ENCODE results near the gene ICOS. TPM values are rescaled to one million over a fixed set of nuclear protein-coding genes. Genes with fewer than 3 reads are reported as not detected.

The ICOS gene
- total RNA-seq, 1 donor from 2014 or later, result not detected

GRCh38 chr2:203908066-203908796 lies 28.3 kb upstream of the ICOS start:
- no peak overlapping the region for H3K4me3 Mint-ChIP-seq (ENCODE audit: unreplicated experiment)
- no peaks in the 10 kb centered on the region for H3K4me1 Mint-ChIP-seq (ENCODE audit: low read depth, unreplicated experiment)
- no peaks in the 10 kb centered on the region for H3K36me3 Mint-ChIP-seq (ENCODE audit: unreplicated experiment)
- H3K27me3 Mint-ChIP-seq (ENCODE audit: unreplicated experiment), result no peaks in the 10 kb centered on the region
- no peak overlapping the region for H3K27ac Mint-ChIP-seq (ENCODE audit: unreplicated experiment)
- TF ChIP-seq, protein P1, sequence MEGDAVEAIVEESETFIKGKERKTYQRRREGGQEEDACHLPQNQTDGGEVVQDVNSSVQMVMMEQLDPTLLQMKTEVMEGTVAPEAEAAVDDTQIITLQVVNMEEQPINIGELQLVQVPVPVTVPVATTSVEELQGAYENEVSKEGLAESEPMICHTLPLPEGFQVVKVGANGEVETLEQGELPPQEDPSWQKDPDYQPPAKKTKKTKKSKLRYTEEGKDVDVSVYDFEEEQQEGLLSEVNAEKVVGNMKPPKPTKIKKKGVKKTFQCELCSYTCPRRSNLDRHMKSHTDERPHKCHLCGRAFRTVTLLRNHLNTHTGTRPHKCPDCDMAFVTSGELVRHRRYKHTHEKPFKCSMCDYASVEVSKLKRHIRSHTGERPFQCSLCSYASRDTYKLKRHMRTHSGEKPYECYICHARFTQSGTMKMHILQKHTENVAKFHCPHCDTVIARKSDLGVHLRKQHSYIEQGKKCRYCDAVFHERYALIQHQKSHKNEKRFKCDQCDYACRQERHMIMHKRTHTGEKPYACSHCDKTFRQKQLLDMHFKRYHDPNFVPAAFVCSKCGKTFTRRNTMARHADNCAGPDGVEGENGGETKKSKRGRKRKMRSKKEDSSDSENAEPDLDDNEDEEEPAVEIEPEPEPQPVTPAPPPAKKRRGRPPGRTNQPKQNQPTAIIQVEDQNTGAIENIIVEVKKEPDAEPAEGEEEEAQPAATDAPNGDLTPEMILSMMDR (IDR thresholded peaks at IDR 0.05; ENCODE audit: partially characterized antibody, unreplicated experiment), result no peak
- H3K9me3 Mint-ChIP-seq (ENCODE audit: unreplicated experiment), result peaks cover 2% of the 10 kb centered on the region
- no peak for DNase-seq

DNA sequence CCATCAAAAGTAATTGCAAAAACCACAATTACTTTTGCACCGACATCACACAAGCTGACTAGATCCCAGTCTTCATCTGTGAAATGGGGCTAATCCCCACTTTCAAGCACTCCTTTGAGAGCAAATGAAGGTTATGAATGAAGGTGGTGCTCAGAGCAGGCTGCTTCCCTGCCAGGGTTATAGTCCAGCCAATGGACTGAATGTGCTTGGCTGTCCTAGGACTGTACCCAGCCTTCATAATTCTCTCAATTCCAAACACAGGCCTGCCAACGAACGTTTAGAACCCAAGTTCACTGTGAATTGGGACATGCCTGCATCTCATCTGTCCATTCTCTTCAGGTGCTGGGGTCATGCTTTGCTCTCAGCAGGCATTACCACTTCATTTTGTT lies 27.8 kb upstream of the ICOS start:
- Mint-ChIP-seq H3K36me3 (ENCODE audit: unreplicated experiment) (no peaks in the 10 kb centered on the region), H3K4me1 (ENCODE audit: low read depth, unreplicated experiment) (no peaks in the 10 kb centered on the region)

GRCh38 chr2:203909261-203909967 lies 27.1 kb upstream of the ICOS start:
- H3K9me3 Mint-ChIP-seq (ENCODE audit: unreplicated experiment), result peaks cover 2% of the 10 kb centered on the region
- peak overlapping the region; percentile 25 for H3K27ac Mint-ChIP-seq (ENCODE audit: unreplicated experiment)

More for the DNA sequence above, 27.8 kb upstream of the ICOS start:
- Mint-ChIP-seq H3K27me3 (ENCODE audit: unreplicated experiment) (no peaks in the 10 kb centered on the region), H3K9me3 (ENCODE audit: unreplicated experiment) (peaks cover 2% of the 10 kb centered on the region), H3K4me3 (ENCODE audit: unreplicated experiment) (no peak overlapping the region), H3K27ac (ENCODE audit: unreplicated experiment) (no peak overlapping the region)
- DNase-seq, result no peak
- TF ChIP-seq, protein P1 (IDR thresholded peaks at IDR 0.05; ENCODE audit: partially characterized antibody, unreplicated experiment), result no peak

GRCh38 chr2:203909974-203910373 lies 26.6 kb upstream of the ICOS start:
- Mint-ChIP-seq H3K4me1 (ENCODE audit: low read depth, unreplicated experiment) (no peaks in the 10 kb centered on the region), H3K27me3 (ENCODE audit: unreplicated experiment) (no peaks in the 10 kb centered on the region), H3K27ac (ENCODE audit: unreplicated experiment) (no peak overlapping the region), H3K4me3 (ENCODE audit: unreplicated experiment) (no peak overlapping the region), H3K36me3 (ENCODE audit: unreplicated experiment) (no peaks in the 10 kb centered on the region), H3K9me3 (ENCODE audit: unreplicated experiment) (peaks cover 3% of the 10 kb centered on the region)
- no peak for DNase-seq
- TF ChIP-seq, protein P1 (IDR thresholded peaks at IDR 0.05; ENCODE audit: partially characterized antibody, unreplicated experiment), result peak; percentile 15

More at GRCh38 chr2:203909261-203909967, 27.1 kb upstream of the ICOS start:
- no peak for DNase-seq
- H3K36me3 Mint-ChIP-seq (ENCODE audit: unreplicated experiment), result no peaks in the 10 kb centered on the region
- TF ChIP-seq, protein P1 (IDR thresholded peaks at IDR 0.05; ENCODE audit: partially characterized antibody, unreplicated experiment), result peak; percentile 52
- no peak overlapping the region for H3K4me3 Mint-ChIP-seq (ENCODE audit: unreplicated experiment)
- H3K4me1 Mint-ChIP-seq (ENCODE audit: low read depth, unreplicated experiment), result no peaks in the 10 kb centered on the region
- H3K27me3 Mint-ChIP-seq (ENCODE audit: unreplicated experiment), result no peaks in the 10 kb centered on the region

DNA sequence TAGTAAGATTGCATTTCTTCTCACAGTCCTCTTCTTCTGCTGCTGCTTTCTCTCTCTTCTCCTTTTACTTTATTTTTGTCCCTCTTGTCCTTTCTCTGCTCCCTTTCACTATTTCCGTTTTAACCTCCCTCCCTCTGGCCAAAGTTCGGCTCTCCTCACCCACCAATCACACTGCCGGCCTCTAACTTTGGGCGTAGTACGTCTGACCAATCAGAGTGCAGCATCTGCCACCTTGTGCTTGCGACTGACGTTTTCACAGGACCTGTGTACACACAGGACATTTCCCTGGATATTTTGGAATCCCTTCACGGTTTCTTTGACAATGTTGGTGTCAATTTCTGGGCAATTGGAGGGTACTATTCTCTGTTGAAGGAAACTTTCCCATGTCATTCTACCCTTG lies 22.6 kb upstream of the ICOS start:
- peaks cover 3% of the 10 kb centered on the region for H3K9me3 Mint-ChIP-seq (ENCODE audit: unreplicated experiment)
- no peak overlapping the region for H3K27ac Mint-ChIP-seq (ENCODE audit: unreplicated experiment)
- no peaks in the 10 kb centered on the region for H3K4me1 Mint-ChIP-seq (ENCODE audit: low read depth, unreplicated experiment)
- TF ChIP-seq, protein P1 (IDR thresholded peaks at IDR 0.05; ENCODE audit: partially characterized antibody, unreplicated experiment), result no peak
- H3K27me3 Mint-ChIP-seq (ENCODE audit: unreplicated experiment), result no peaks in the 10 kb centered on the region
- no peak for DNase-seq
- no peak overlapping the region for H3K4me3 Mint-ChIP-seq (ENCODE audit: unreplicated experiment)
- no peaks in the 10 kb centered on the region for H3K36me3 Mint-ChIP-seq (ENCODE audit: unreplicated experiment)

Data from glutamatergic neuron (in vitro differentiated cells).